ENCODE data around the gene FGB.

GRCh38 chr4:154585369-154586018 lies 22.7 kb downstream of the FGB start:
- TF ChIP-seq CTCF (CRISPR knock-in tag; IDR thresholded peaks at IDR 0.05) (no peak), ZBTB4 (CRISPR knock-in tag; IDR thresholded peaks at IDR 0.05; ENCODE audit: borderline replicate concordance) (no peak), ZBTB38 (CRISPR knock-in tag; IDR thresholded peaks at IDR 0.05) (no peak), ZNF639 (CRISPR knock-in tag; conservative IDR thresholded peaks at IDR 0.05) (no peak), ZMAT3 (CRISPR knock-in tag; conservative IDR thresholded peaks at IDR 0.05) (no peak), ELF4 (CRISPR knock-in tag; IDR thresholded peaks at IDR 0.05; ENCODE audit: borderline replicate concordance) (no peak), IRF9 (CRISPR knock-in tag; IDR thresholded peaks at IDR 0.05; ENCODE audit: borderline replicate concordance) (no peak), ZNF607 (CRISPR knock-in tag; IDR thresholded peaks at IDR 0.05; ENCODE audit: borderline replicate concordance) (no peak)
